ENCODE measurements around the gene PSPC1. TPM values are rescaled to one million over a fixed set of nuclear protein-coding genes. Genes with fewer than 3 reads are reported as not detected.

Gene PSPC1, protein sequence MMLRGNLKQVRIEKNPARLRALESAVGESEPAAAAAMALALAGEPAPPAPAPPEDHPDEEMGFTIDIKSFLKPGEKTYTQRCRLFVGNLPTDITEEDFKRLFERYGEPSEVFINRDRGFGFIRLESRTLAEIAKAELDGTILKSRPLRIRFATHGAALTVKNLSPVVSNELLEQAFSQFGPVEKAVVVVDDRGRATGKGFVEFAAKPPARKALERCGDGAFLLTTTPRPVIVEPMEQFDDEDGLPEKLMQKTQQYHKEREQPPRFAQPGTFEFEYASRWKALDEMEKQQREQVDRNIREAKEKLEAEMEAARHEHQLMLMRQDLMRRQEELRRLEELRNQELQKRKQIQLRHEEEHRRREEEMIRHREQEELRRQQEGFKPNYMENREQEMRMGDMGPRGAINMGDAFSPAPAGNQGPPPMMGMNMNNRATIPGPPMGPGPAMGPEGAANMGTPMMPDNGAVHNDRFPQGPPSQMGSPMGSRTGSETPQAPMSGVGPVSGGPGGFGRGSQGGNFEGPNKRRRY
- total RNA-seq: 55.4 and 66.1 TPM in 2 replicates

DNA sequence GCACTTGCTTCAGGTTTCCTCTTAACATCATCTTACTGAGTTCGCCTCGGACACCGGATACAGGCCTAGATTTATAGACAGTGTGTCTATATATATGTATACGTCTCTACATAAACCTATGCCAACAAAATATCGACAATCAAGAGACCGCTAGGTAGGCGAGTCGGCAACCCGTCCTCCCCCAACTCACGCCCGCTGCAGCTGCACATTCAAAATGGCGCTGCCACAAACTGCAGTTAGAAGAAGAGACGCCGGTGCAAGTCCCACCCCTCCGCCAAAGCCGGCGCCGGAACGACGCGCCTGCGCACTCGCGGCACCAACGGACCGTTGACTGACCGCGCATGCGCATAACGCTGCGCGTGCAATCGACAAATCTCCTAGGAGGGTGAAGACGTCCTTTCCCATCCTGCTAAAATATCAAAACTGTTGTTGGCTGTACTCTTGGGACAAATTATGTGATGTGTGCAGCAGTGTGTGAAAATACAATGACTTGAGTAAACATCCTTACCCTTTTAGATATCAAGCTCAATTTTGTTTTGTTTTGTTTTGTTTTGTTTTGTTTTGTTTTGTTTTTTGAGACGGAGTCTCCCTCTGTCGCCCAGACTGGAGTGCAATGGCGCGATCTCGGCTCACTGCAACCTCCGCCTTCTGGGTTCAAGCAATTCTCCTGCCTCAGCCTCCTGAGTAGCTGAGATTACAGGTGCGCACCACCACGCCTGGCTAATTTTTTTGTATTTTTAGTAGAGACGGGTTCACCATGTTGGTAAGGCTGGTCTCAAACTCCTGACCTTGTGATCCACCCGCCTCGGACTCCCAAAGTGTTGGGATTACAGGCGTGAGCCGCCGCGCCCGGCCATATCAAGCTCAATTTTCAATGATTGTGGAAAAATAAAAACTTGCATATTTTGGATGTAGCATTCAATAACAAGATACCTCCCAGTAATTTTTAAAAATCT is at the start of gene PSPC1:
Gene PSPC1, minus strand, starts transcription at position 219 of the 956 bp plus-strand sequence. Its CDS starts 188 bp downstream, at position 31.

Small RNA genes within 50 kb of the gene (small RNA-seq; reads per million reads assigned to genes)
- gene RN7SL166P (ENCODE audit: low replicate concordance): not detected

Other genes starting within 250 kb of the PSPC1 start
- gene TPTE2, start 221.4 kb downstream of the PSPC1 start, total RNA-seq: 0.22 TPM in 1 of 2 replicates, not detected in the other
- gene MPHOSPH8, start 149.3 kb downstream of the PSPC1 start, total RNA-seq: 14.2 and 16.2 TPM in 2 replicates
- gene ZMYM5, start 80.7 kb upstream of the PSPC1 start, total RNA-seq: 13.1 and 16.6 TPM in 2 replicates
- 48.6 and 49.1 TPM in 2 replicates for gene ZMYM2, start 175.8 kb upstream of the PSPC1 start, total RNA-seq

Measured in placental pericyte (primary cell).